Activated CD4-positive, alpha-beta memory T cell treated with anti-CD3 and anti-CD28 coated beads, Interleukin-2, amount 10 ng/mL, durations not matched to agents 7 days and 5 days (primary cell): ENCODE data around the gene CYSRT1. TPM values are rescaled to one million over a fixed set of nuclear protein-coding genes. Genes with fewer than 3 reads are reported as not detected.

Source experiments
- CTCF ChIA-PET: fragments of 350-600 bp; sonication (Branson Sonifier 250); formaldehyde crosslinking; loops from one replicate; lab custom pipeline; 2021; ENCODE audit warnings: antibody characterized with exemption, inconsistent platforms; lab: Charles Lee
- POLR2A ChIA-PET: fragments of 350-600 bp; sonication (Branson Sonifier 250); formaldehyde crosslinking; loops from one replicate; lab custom pipeline; 2021; ENCODE audit warnings: antibody characterized with exemption; lab: Charles Lee
- DNase-seq: peaks from one replicate; pipeline ENCODE4 v3.0.0-alpha.2; 2020
- H3K27ac Mint-ChIP-seq: one replicate; pipeline ENCODE4 v1.8.0; 2021; ENCODE audit warnings: mild to moderate bottlenecking, mixed read lengths
- H3K27me3 Mint-ChIP-seq: one replicate; pipeline ENCODE4 v1.8.0; 2021; ENCODE audit warnings: mixed read lengths
- H3K36me3 Mint-ChIP-seq: one replicate; pipeline ENCODE4 v1.8.0; 2021; ENCODE audit warnings: low read depth, mixed read lengths
- H3K4me1 Mint-ChIP-seq: one replicate; pipeline ENCODE4 v1.8.0; 2021; ENCODE audit warnings: mixed read lengths
- H3K4me3 Mint-ChIP-seq: one replicate; pipeline ENCODE4 v1.8.0; 2021; ENCODE audit warnings: mild to moderate bottlenecking, mixed read lengths
- H3K9me3 Mint-ChIP-seq: one replicate; pipeline ENCODE4 v1.8.0; 2021; ENCODE audit warnings: mixed read lengths
- total RNA-seq, 2 experiments: library from RNA; stranded (reverse); gene quantifications; one replicate each; pipeline ENCODE4 v1.2.3, GENCODE V29; 2021

The CYSRT1 gene
- total RNA-seq, 2 experiments from 2014 or later, result 0.86 to 0.93 TPM

GRCh38 chr9:137216188-137216965 is 8.6 kb upstream of the CYSRT1 start:
- no peak overlapping the region for H3K4me3 Mint-ChIP-seq
- POLR2A ChIA-PET, result interaction anchor here (1.3 to 1.6 kb wide), 2 partner anchors 16 to 26 kb away, joined by 3 to 4 read pairs; partner anchors contain the start of gene TPRN

GRCh38 chr9:137217276-137218211 is 7.4 kb upstream of the CYSRT1 start:
- Mint-ChIP-seq H3K9me3 (no peaks in the 10 kb centered on the region), H3K27me3 (no peaks in the 10 kb centered on the region), H3K27ac (no peak overlapping the region), H3K4me3 (no peak overlapping the region), H3K4me1 (peaks cover 1% of the 10 kb centered on the region), H3K36me3 (peaks cover 3% of the 10 kb centered on the region)
- POLR2A ChIA-PET, result interaction anchor here (1.6 to 8.2 kb wide), 2 partner anchors 10 to 25 kb away, joined by 3 to 97 read pairs; partner anchors contain the start of genes NDOR1 and TMEM203
- CTCF ChIA-PET, result interaction anchor here (1.3 kb wide), 1 partner anchor 19 kb away, joined by 3 read pairs; no protein-coding TSS in a partner anchor
- no peak for DNase-seq

More at GRCh38 chr9:137216188-137216965, 8.6 kb upstream of the CYSRT1 start:
- H3K4me1 Mint-ChIP-seq, result peaks cover 1% of the 10 kb centered on the region
- CTCF ChIA-PET, result interaction anchor here (1.3 kb wide), 1 partner anchor 20 kb away, joined by 3 read pairs; no protein-coding TSS in a partner anchor
- no peak for DNase-seq
- H3K36me3 Mint-ChIP-seq, result peaks cover 3% of the 10 kb centered on the region
- H3K27ac Mint-ChIP-seq, result no peak overlapping the region
- no peaks in the 10 kb centered on the region for H3K9me3 Mint-ChIP-seq
- H3K27me3 Mint-ChIP-seq, result no peaks in the 10 kb centered on the region

- Mint-ChIP-seq H3K9me3 (no peaks in the 10 kb centered on the region), H3K36me3 (no peaks in the 10 kb centered on the region), H3K27ac (no peak overlapping the region), H3K4me1 (peaks cover 6% of the 10 kb centered on the region), H3K4me3 (no peak overlapping the region), H3K27me3 (no peaks in the 10 kb centered on the region)
- CTCF ChIA-PET, result no interaction called here
- POLR2A ChIA-PET, result interaction anchor here (1.2 to 8.2 kb wide), 3 partner anchors 11 to 24 kb away, joined by 3 to 97 read pairs (median 4); partner anchors contain the start of genes NDOR1, TMEM203 and TUBB4B
- DNase-seq, result no peak
Measured at GRCh38 chr9:137218212-137218753, 6.7 kb upstream of the CYSRT1 start.

- peaks cover 6% of the 10 kb centered on the region for H3K4me1 Mint-ChIP-seq
- CTCF ChIA-PET, result interaction anchor here (0.7 kb wide), 2 partner anchors 96 to 316 kb away, joined by 5 read pairs; no protein-coding TSS in a partner anchor
- no peaks in the 10 kb centered on the region for H3K36me3 Mint-ChIP-seq
- H3K9me3 Mint-ChIP-seq, result no peaks in the 10 kb centered on the region
- H3K27me3 Mint-ChIP-seq, result no peaks in the 10 kb centered on the region
- H3K27ac Mint-ChIP-seq, result no peak overlapping the region
- DNase-seq, result no peak
- POLR2A ChIA-PET, result interaction anchor here (1.2 to 8.2 kb wide), 3 partner anchors 12 to 30 kb away, joined by 3 to 97 read pairs (median 4); partner anchors contain the start of genes NDOR1, TMEM203 and TUBB4B
- no peak overlapping the region for H3K4me3 Mint-ChIP-seq
Measured at GRCh38 chr9:137218754-137219271, 6.2 kb upstream of the CYSRT1 start.

GRCh38 chr9:137219757-137220316 is 5.1 kb upstream of the CYSRT1 start:
- no peak for DNase-seq
- Mint-ChIP-seq H3K27me3 (no peaks in the 10 kb centered on the region), H3K9me3 (no peaks in the 10 kb centered on the region), H3K27ac (no peak overlapping the region), H3K4me1 (peaks cover 13% of the 10 kb centered on the region), H3K4me3 (no peak overlapping the region), H3K36me3 (no peaks in the 10 kb centered on the region)
- CTCF ChIA-PET, result no interaction called here
- POLR2A ChIA-PET, result interaction anchor here (1.5 to 8.2 kb wide), 6 partner anchors 13 to 31 kb away, joined by 3 to 97 read pairs (median 5); partner anchors contain the start of genes NDOR1, TMEM203, TPRN and TUBB4B

GRCh38 chr9:137220317-137221094 is 4.5 kb upstream of the CYSRT1 start:
- Mint-ChIP-seq H3K36me3 (no peaks in the 10 kb centered on the region), H3K27me3 (no peaks in the 10 kb centered on the region), H3K27ac (no peak overlapping the region), H3K4me1 (peaks cover 18% of the 10 kb centered on the region), H3K4me3 (no peak overlapping the region), H3K9me3 (no peaks in the 10 kb centered on the region)
- POLR2A ChIA-PET, result interaction anchor here (1.5 to 8.2 kb wide), 7 partner anchors 13 to 91 kb away, joined by 3 to 97 read pairs (median 6); partner anchors contain the start of genes NDOR1, TMEM203, TPRN and TUBB4B
- CTCF ChIA-PET, result no interaction called here
- no peak for DNase-seq

GRCh38 chr9:137221095-137221505 is 3.9 kb upstream of the CYSRT1 start:
- ChIA-PET POLR2A (interaction anchor here (1.6 to 8.2 kb wide), 5 partner anchors 14 to 91 kb away, joined by 4 to 97 read pairs (median 6); partner anchors contain the start of genes NDOR1, TMEM203, TPRN and TUBB4B), CTCF (interaction anchor here (1.6 kb wide), 1 partner anchor 44 kb away, joined by 3 read pairs; no protein-coding TSS in a partner anchor)
- Mint-ChIP-seq H3K36me3 (no peaks in the 10 kb centered on the region), H3K9me3 (no peaks in the 10 kb centered on the region), H3K27ac (no peak overlapping the region), H3K27me3 (no peaks in the 10 kb centered on the region), H3K4me3 (no peak overlapping the region), H3K4me1 (peaks cover 19% of the 10 kb centered on the region)
- DNase-seq, result no peak

- Mint-ChIP-seq H3K9me3 (no peaks in the 10 kb centered on the region), H3K4me3 (no peak overlapping the region), H3K36me3 (no peaks in the 10 kb centered on the region), H3K27me3 (no peaks in the 10 kb centered on the region), H3K4me1 (peaks cover 22% of the 10 kb centered on the region), H3K27ac (no peak overlapping the region)
- no peak for DNase-seq
- ChIA-PET POLR2A (interaction anchor here (1.1 to 8.2 kb wide), 10 partner anchors 14 to 135 kb away, joined by 4 to 97 read pairs (median 15); partner anchors contain the start of genes ANAPC2, MAN1B1, NDOR1 and SSNA1), CTCF (interaction anchor here (0.6 to 3.3 kb wide), 5 partner anchors 18 to 175 kb away, joined by 3 to 21 read pairs (median 6); partner anchors contain the start of gene NPDC1)
Measured at GRCh38 chr9:137221506-137222111, 3.4 kb upstream of the CYSRT1 start.

GRCh38 chr9:137222190-137223077 is 2.5 kb upstream of the CYSRT1 start, which contains the start of gene RNF208:
Gene RNF208 (minus strand): TSS chr9:137222240. CDS start chr9:137221212, 1,028 bp downstream.
- no peaks in the 10 kb centered on the region for H3K36me3 Mint-ChIP-seq
- no peaks in the 10 kb centered on the region for H3K27me3 Mint-ChIP-seq
- peak within 1 kb of the TSS; percentile 74 for H3K4me3 Mint-ChIP-seq
- ChIA-PET CTCF (interaction anchor here (0.6 to 3.3 kb wide), 12 partner anchors 15 to 176 kb away, joined by 3 to 21 read pairs (median 4); partner anchors contain the start of genes ANAPC2, NPDC1, SSNA1 and TOR4A), POLR2A (interaction anchor here (0.6 to 8.2 kb wide), 14 partner anchors 7 to 496 kb away, joined by 3 to 97 read pairs (median 8); partner anchors contain the start of genes ANAPC2, DPP7, MAN1B1 and NDOR1)
- no peak for DNase-seq
- peak within 1 kb of the TSS; percentile 42 for H3K27ac Mint-ChIP-seq
- H3K4me1 Mint-ChIP-seq, result peaks cover 24% of the 10 kb centered on the region
- no peaks in the 10 kb centered on the region for H3K9me3 Mint-ChIP-seq
